ENCODE results near the gene TKT. TPM values are rescaled to one million over a fixed set of nuclear protein-coding genes. Genes with fewer than 3 reads are reported as not detected.
"Not testable (repeated sequence)": the region's sequence is repeated elsewhere in the genome, so short reads cannot be mapped to it uniquely, and the experiment has no call there.

Gene TKT, protein sequence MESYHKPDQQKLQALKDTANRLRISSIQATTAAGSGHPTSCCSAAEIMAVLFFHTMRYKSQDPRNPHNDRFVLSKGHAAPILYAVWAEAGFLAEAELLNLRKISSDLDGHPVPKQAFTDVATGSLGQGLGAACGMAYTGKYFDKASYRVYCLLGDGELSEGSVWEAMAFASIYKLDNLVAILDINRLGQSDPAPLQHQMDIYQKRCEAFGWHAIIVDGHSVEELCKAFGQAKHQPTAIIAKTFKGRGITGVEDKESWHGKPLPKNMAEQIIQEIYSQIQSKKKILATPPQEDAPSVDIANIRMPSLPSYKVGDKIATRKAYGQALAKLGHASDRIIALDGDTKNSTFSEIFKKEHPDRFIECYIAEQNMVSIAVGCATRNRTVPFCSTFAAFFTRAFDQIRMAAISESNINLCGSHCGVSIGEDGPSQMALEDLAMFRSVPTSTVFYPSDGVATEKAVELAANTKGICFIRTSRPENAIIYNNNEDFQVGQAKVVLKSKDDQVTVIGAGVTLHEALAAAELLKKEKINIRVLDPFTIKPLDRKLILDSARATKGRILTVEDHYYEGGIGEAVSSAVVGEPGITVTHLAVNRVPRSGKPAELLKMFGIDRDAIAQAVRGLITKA
- total RNA-seq = 57.2 TPM

DNA sequence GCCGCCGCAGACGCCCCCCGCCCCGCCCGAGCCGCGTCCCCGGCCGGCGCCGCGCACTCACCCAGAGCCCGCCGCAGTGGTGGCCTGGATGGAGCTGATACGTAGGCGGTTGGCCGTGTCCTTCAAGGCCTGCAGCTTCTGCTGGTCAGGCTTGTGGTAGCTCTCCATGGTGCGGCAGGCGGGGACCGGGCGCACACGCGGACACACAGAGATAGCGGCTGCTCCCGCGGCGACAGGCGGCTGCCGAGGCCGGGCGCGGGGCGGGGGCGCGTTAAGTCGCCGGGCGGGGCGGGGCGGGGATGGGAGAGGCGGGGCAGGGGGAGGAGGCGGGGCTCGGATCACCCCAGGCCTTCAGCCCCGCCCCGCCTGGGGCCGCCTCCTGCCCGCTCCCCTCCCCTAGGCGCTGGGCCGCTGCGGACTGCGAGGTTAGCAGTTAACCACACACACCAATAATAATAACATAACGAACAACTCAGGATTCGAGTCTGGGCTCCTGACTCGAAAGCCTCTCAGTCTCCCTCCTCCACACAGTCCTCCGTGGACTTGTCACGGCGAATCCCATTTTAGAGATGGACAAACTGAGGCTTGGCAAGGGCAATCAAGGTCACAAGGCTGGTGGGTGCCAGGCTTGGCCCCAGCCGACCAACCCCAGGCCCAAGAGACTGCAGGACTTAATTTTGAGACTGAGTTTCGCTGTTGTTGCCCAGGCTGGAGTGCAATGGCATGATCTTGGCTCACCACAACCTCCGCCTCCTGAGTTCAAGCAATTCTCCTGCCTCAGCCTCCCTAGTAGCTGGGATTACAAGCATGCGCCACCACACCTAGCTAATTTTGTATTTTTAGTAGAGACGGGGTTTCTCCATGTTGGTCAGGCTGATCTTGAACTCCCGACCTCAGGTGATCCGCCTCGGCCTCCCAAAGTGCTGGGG, at the start of gene TKT:
TKT (minus strand) TSS at position 248 of the 929 bp plus-strand sequence; CDS start at position 168, 80 bp downstream.
- DNase-seq = peak; percentile 92

DNA sequence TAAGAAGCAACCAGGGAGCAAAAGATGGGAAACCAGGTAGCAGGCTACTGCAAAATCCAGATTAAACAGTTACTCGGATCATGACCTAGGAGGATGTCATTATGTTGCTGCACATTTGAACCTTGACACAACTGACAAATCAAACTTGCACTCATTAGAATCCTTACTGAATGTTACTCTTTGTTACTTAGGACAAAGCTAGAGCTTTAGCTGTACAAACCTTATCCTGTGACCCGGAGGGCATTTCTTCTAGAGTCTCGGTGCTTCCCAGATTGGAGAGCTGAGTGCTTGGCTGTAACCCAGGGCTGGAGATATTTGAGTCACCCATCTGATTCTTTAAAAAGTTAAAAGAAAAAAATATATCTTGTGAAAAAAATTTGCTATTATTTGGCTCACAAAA, 48.1 kb upstream of the TKT start:
- no peak for DNase-seq

DNA sequence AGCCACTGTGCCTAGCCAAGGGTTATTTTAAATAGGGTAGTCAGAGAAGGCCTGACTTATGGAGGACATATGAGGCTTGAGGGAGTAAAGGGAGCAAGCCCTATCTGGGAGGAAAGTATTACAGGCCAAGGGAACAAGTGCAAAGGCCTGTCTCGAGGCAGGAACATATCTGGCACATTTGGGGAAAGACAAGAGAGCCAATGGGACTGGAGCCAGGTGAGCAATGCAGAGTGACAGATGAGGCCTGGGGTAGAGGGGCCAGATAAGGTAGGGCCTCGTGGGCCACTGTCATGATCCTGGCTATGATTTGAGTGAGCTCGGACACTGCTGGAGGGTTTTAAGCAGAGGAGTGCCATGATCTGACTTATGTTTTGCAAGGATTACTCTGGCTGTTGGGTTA, 47.7 kb upstream of the TKT start:
- no peak for DNase-seq

DNA sequence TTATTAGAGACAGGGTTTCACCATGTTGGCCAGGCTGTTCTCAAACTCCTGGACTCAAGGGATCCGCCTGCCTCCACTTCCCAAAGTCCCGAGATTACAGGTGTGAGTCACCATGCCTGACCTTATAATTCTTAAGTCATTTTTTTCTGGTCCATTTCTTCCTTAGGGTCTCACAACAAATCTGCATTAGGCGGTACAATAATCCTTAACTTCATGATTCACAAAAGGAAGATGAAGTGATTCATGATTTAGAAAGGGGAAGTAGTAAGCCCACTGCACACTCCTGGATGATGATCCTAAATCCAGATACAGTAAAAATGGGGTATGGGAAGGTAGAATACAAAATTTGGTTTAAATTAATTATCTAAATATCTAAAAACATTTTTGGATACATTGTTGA, 45.0 kb upstream of the TKT start:
- no peak for DNase-seq

DNA sequence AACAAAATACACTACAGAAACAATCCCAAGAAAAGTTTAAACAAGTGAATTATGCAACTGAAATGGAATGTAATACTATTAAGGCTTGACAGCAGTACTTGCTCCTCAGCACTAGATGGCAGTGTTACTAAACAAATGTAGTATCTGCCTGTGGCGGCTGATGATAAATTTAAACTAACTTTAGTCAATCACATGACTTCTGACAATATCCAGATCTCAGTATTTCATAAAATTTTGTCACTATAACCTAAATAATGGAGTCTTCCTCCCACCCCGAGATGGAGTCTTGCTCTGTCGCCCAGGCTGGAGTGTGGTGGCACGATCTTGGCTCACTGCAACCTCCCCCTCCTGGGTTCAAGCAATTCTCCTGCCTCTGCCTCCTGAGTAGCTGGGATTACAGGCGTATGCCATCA, 43.8 kb upstream of the TKT start:
- DNase-seq = peak; percentile 78

DNA sequence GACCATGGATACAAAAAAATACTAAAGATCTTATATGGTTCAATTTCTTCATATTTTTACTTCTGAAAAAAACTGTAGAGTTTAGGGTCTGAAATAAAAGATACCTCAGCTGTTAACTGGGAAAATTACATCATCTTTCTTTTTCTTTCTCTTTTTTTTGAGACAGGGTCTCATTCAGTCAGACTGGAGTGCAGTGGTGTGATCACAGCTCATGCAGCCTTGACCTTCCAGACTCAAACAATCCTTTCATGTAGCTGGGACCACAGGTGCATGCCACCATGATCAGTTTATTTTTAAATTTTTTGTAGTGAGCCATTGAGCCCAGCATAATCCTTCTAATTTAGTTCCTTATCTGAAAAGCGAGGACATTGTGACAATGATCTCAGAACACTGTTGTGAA, 39.6 kb upstream of the TKT start:
- DNase-seq = no peak

DNA sequence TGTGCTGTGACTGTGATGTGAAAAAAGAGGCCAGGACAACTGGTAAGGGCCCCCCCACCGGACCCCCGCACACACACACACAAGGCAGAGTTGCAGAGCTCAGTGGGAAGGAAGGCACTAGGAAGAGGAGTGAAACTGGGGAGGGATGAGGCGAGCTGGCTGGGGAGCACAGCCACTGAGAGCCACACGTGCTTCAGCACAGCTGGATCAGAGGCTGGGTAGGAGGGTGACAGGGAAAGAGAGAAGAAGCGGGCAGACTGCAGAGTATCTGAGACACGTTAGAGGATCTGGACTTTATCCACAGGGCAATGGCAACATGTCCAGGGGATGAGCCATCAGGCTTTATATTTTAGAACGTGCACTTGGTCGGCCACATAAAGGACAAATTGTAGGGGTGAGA, 38.0 kb upstream of the TKT start:
- no peak for DNase-seq

DNA sequence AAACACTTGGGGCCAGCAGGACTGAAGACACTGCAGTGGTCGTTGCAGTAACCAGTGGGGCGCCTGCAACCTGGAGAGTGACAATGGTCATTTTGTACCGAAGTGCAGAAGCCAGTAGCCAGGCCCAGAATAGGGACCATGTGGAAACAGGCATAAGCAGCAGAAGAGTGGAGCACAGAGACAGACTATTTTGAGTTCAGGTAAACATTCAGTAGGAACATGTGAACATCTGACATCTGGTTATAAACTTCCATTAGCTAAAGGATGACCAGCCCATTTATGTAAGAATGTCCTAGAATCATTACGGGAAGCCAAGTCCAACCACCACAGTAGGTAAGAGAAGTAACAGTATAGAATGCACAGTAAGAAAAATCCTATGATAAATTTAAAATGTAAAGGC, 32.4 kb upstream of the TKT start:
- DNase-seq = no peak

DNA sequence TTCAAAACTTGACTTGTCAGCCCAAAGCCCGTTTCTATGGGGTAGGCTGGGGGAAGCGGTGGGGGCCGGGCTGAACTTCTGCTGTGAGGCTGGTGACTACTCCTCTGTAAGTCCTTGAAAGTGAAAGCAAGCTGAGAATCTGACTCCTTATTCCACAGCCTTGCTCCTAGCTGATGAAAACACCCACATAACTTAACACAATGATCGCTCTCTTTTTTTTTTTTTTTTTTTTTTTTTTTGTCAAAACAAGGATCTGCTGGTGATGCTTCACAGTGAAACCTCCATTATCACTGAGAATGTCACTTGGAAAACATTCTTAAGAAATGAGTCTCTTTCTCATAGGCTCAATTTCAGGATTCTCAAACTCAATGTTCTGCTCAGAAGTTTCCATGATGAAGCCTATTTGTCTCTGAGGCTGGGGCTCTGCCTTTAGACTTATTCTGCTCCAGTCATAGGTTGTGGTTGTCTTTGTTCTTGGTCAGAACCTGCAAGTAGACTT, 31.4 kb upstream of the TKT start:
- no peak for DNase-seq

DNA sequence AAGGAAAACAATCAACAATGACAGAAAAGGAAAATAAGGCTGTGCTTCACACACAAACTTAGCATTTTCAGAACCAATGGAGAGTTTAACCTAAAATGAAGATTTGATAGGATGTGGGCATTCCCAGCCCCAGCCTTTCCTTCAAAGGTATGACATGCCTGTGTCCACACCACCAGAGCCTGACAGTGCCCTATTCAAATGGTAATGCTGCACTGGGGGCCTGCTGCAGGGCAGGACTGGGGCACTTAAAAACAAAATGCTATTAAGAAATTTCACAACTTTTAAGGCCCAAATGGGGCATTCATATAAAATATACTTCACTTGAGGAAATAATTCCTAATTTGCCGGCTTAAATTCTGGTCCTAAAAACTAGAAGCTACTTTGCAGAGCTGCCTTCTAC, 30.9 kb upstream of the TKT start:
- no peak for DNase-seq

DNA sequence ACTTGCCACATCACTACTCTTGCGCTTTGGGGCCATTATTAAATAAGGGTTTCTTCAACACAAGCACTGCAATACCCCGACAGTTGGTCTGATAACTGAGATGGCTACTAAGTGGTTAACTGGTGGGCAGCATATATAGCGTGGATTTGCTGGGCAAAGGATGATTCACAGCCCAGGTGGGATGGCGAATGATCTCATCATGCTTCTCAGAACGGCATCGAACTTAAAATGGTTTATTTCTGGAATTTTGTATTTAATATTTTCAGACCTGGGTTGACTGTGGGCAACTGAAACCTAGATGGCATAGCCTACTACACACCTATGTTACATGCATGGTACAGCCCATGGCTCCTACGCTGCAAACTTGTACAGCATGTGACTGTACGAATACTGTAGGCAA, 26.8 kb upstream of the TKT start:
- no peak for DNase-seq

DNA sequence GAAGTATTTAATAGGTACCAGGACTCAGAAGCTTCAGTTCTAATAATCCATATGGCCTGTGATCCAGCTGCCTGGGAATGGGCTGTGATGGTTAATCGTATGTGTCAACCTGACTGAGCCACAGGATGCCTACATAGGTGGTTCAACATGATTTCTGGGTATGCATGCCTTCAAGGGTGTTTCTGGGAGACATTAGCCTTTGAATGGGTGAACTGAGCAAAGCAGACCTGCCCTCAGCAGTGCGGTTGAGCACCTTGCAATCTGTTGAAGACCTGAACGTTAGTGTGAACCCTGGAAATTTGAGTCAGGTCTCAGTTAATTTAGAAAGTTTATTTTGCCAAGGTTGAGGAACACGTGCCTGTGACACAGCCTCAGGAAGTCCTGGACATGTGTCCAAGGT, 22.8 kb upstream of the TKT start:
- no peak for DNase-seq

DNA sequence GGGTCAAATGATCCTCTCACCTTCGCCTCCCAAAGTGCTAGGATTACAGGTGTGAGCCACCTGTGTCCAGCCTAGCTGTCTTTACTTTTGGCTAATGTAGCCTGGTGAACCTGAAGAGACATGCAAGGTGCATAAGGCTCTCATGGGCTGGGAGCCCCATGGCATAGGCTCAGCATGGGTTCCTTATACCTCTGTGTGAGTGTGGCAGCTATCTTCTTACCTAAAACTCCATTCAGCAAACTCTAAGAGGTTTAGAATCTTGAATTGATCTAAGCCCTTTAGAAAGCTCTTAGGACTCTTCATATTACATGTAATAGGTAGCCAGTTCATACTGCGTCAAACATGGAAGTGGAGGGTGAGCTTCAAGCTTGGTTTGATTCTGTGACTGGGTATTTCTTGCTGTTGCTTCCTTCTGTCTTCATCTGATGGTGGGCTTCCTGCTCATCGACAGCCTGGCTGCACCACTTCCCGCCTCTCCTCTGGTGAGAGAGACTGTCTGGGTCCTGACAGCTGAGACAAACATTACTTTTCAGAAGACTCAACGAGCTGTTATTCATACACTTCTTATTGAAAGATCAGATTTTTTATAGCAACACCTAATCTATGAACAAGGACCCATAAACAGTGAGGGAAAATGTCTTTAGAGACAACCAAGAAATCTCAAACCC, 19.2 kb upstream of the TKT start:
- DNase-seq = no peak

DNA sequence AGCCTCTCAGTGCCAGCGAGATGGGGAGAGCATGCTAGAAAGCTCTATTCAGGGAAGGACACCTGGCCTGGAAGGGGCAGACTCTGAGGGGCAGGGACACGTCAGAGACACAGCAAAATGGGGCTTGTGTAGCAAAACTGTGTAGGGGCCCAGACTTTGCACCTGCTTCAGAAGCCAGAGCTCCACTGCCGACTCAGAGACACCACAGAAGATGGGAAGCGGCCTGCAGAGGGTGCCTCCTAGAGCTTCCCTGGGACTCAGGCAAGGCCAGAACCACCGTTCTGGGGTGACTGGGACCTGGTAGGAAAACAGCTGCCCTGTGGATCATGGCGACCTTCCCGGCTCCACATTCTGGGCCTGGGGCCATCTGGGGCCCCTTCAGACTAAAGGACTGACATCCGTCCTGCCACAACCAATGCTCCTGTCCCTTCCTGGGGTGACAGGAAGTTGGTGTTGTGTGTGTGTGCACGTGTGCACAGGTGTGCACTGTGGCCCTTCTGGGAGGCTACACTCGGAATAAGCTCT, 17.4 kb upstream of the TKT start:
- DNase-seq = no peak

DNA sequence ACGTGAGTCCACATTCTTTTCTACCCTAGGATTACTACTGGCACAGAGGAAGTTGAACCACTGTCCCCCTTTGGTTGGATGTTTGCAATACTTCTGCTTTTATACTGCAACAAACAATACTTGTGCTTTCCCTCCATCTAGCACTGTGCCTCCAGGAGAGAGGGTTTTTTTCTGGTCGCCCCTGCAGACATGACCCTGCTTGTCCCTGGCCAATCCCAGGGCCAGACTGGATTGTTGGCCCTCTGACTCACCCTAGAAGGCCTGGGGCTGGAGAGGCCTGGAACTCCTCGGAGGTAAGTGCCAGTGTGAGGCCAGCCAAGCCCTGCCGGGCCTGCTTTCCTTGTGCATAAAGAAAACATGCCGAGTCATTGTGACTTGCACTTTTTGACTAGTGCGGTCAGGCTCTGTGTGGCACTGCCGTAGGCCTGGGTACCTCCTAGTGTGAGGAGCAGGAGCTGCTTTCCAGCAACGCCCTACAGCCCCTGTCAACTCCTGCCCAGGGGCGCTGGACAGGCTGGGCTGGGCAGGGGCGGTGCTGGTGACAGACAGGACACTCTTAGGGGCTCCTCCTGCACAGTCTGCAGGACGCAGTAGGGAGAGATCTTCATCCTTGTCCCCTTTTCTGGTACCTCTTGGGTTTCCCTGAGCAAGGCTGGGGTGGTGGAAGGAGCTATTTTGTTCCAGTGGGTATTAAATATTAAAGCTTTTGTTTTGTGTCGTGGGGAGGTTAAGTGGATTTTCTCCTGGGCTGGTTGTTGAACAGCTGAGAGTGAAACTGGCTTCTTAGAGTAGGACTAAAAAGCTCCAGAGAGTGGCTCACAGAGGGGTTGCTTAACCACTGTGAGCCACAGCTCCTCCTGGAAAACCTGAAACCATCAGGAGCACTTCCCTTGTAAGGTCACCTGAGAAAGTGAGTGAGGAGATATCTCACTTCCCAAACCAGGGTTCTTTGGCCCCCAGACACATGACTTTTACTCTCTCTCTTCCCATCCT, 14.4 kb upstream of the TKT start:
- DNase-seq = peak; percentile 74

DNA sequence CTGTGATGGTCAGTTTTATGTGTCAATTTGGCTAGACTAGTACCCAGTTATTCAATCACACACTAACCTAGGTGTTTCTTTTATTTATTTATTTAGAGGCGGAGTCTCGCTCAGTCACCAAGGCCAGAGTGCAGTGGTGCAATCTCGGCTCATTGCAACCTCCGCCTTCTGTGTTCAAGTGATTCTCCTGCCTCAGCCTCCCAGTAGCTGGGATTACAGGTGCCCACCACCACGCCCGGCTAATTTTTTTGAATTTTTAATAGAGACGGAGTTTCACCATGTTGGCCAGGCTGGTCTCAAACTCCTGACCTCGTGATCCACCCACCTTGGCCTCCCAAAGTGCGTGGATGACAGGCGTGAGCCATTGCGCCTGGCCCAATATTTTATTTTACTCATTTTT, 13.4 kb upstream of the TKT start:
- not testable (repeated sequence) for DNase-seq

DNA sequence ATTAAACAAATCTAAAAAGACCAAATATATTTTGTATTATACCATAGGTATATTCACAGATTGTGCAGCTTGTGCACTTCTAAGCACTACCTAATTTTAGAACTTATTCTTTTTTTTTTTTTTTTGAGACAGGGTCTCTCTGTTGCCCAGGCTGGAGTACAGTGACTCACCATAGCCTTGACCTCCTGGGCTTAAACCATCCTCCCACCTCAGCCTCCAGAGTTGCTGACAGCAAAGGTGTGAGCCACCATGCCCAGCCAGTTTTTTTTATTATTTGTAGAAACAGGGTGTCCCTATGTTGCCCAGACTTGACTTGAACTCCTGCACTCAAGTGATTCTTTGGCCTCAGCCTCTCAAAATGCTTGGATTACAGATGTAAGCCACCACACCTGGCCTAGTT, 11.9 kb upstream of the TKT start:
- no peak for DNase-seq

DNA sequence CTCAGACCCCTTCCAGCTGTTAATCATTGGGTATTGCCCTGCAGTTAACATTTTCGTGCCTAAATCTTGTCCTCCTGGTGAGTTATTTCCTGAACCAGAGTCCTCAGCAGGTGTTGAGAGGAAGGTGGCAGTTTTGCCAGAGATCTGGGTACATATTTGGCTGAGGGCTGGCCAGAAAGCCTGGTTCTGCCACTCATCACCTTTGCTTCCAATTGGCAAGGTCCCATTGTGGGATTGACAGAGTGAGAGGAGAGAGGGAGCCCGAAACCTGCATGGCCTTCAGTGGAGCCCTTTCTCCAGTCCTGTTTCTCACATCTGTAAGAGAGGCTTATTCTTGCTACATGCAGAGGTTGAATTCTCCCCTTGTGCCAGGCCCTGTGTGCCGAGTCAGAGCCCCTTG, 8.9 kb upstream of the TKT start:
- DNase-seq = no peak

DNA sequence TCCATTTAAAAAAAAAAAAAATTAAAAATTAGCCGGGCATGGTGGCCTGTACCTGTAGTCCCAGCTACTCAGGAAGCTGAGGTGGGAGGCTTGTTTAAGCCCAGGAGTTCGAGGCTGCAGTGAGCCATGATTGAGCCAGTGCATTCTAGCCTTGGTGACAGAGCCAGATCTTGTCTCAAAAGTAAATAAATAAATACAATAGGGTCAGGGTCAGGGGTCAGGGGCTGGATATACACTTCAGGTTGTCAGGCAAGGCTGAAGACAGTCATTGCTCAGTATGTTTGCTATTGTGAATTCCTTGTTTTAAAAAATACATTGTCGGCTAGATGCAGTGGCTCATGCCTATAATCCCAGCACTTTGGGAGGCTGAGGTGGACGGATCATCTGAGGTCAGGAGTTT, 8.1 kb upstream of the TKT start:
- no peak for DNase-seq

DNA sequence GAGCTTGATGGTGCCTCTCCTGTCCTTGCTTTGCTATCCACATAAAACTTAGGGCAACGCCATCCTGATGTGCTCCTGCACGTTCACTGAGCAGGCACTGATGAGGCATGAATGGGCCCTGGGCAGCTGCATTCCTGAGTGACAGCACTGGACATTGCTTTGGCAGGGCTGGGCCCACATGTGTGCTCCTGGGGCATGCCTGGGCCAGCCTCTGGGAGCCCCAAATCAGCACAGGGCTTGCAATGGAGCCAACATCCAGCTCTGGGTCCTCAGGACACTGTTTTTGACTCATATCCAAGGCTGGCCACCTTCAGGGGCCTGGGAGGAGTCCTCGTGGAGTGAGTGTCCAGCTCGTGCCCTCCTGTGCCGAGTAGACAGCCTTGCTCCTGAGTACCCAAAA, 5.9 kb upstream of the TKT start:
- no peak for DNase-seq

All from tongue (tissue), 2 donors.